Colonic mucosa (tissue), 4 donors: ENCODE results near the gene PLA2G4F. TPM values are rescaled to one million over a fixed set of nuclear protein-coding genes. Genes with fewer than 3 reads are reported as not detected.

Source experiments
- DNase-seq: peaks from one replicate; pipeline ENCODE4 v3.0.0-alpha.2; 2020
- H3K27ac ChIP-seq: fragments of 200-600 bp; one replicate; pipeline ENCODE4 v1.8.0; 2021
- H3K27me3 ChIP-seq: fragments of 200-600 bp; one replicate; pipeline ENCODE4 v1.8.0; 2021
- H3K36me3 ChIP-seq: fragments of 200-600 bp; one replicate; pipeline ENCODE4 v1.8.0; 2021
- H3K4me1 ChIP-seq: fragments of 200-600 bp; one replicate; pipeline ENCODE4 v1.8.0; 2021; ENCODE audit warnings: mild to moderate bottlenecking
- H3K4me3 ChIP-seq: fragments of 200-600 bp; one replicate; pipeline ENCODE4 v1.8.0; 2021
- H3K9ac ChIP-seq, 2 donors: one replicate each; pipeline ENCODE4 v1.7.0; 2013; ENCODE audit warnings: control low read depth in 2 of 2, low read depth in 2 of 2, low read length in 2 of 2
- H3K9me3 ChIP-seq: fragments of 200-600 bp; one replicate; pipeline ENCODE4 v1.8.0; 2021
- intact Hi-C: fragments of 100-400 bp; cut with DNase I; formaldehyde crosslinking; loops from one replicate; pipeline ENCODE4 v1.14.1; 2022
- total RNA-seq, 2 donors: library from RNA; stranded (reverse); fragmentation: NEBNext Ultra II Directional in 1 of 2; extraction: Animal tissue kit (Norgen Biotek cat#: 25700) in 1 of 2; gene quantifications; one replicate each; pipeline ENCODE4 v1.2.1, GENCODE V29; 2021
- TF ChIP-seq, protein P1 (sequence below): fragments of 200-600 bp; IDR thresholded peaks from one replicate; pipeline ENCODE4 v1.8.0; 2022; ENCODE audit warnings: antibody characterized with exemption, mild to moderate bottlenecking
- donor health status: healthy.
- donor health status: DM: no; HTN: no; CAD: no.
- donor health status: DM: no; HTN: no; CAD: no.

Gene PLA2G4F
- total RNA-seq, 2 donors from 2014 or later = 27.7 to 30.2 TPM

- H3K9ac ChIP-seq = peak overlapping the region in 1 of 2 donors; percentile 9
- no peak overlapping the region for H3K4me3 ChIP-seq
- H3K27me3 ChIP-seq = no peaks in the 10 kb centered on the region
- intact Hi-C loops = no loop called here
- TF ChIP-seq, protein P1, sequence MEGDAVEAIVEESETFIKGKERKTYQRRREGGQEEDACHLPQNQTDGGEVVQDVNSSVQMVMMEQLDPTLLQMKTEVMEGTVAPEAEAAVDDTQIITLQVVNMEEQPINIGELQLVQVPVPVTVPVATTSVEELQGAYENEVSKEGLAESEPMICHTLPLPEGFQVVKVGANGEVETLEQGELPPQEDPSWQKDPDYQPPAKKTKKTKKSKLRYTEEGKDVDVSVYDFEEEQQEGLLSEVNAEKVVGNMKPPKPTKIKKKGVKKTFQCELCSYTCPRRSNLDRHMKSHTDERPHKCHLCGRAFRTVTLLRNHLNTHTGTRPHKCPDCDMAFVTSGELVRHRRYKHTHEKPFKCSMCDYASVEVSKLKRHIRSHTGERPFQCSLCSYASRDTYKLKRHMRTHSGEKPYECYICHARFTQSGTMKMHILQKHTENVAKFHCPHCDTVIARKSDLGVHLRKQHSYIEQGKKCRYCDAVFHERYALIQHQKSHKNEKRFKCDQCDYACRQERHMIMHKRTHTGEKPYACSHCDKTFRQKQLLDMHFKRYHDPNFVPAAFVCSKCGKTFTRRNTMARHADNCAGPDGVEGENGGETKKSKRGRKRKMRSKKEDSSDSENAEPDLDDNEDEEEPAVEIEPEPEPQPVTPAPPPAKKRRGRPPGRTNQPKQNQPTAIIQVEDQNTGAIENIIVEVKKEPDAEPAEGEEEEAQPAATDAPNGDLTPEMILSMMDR = no peak
- no peaks in the 10 kb centered on the region for H3K4me1 ChIP-seq
- no peaks in the 10 kb centered on the region for H3K9me3 ChIP-seq
- no peak overlapping the region for H3K27ac ChIP-seq
- no peak for DNase-seq
- H3K36me3 ChIP-seq = no peaks in the 10 kb centered on the region
Measured at GRCh38 chr15:42151736-42152135, 4.7 kb downstream of the PLA2G4F start.

GRCh38 chr15:42151141-42151561 lies 5.3 kb downstream of the PLA2G4F start:
- H3K36me3 ChIP-seq = no peaks in the 10 kb centered on the region
- H3K4me3 ChIP-seq = no peak overlapping the region
- H3K9me3 ChIP-seq = no peaks in the 10 kb centered on the region
- no peaks in the 10 kb centered on the region for H3K27me3 ChIP-seq
- H3K4me1 ChIP-seq = no peaks in the 10 kb centered on the region
- H3K27ac ChIP-seq = no peak overlapping the region
- TF ChIP-seq, protein P1 = no peak
- no peak for DNase-seq
- intact Hi-C loops = no loop called here
- H3K9ac ChIP-seq = no peak overlapping the region

- DNase-seq = no peak
- H3K9me3 ChIP-seq = no peaks in the 10 kb centered on the region
- H3K4me1 ChIP-seq = no peaks in the 10 kb centered on the region
- no peak overlapping the region for H3K27ac ChIP-seq
- no peak overlapping the region for H3K9ac ChIP-seq
- no peaks in the 10 kb centered on the region for H3K27me3 ChIP-seq
- no peak overlapping the region for H3K4me3 ChIP-seq
- no peaks in the 10 kb centered on the region for H3K36me3 ChIP-seq
- intact Hi-C loops = no loop called here
- TF ChIP-seq, protein P1 = no peak
Measured at GRCh38 chr15:42150219-42150970, 6.0 kb downstream of the PLA2G4F start.

- Histone ChIP-seq H3K27me3 (no peaks in the 10 kb centered on the region), H3K4me3 (no peak overlapping the region), H3K4me1 (no peaks in the 10 kb centered on the region), H3K27ac (no peak overlapping the region), H3K9me3 (no peaks in the 10 kb centered on the region), H3K36me3 (no peaks in the 10 kb centered on the region), H3K9ac (no peak overlapping the region)
- TF ChIP-seq, protein P1 = no peak
- intact Hi-C loops = no loop called here
- no peak for DNase-seq
Measured at GRCh38 chr15:42149493-42150218, 6.8 kb downstream of the PLA2G4F start.

- H3K36me3 ChIP-seq = no peaks in the 10 kb centered on the region
- H3K4me3 ChIP-seq = no peak overlapping the region
- H3K27ac ChIP-seq = no peak overlapping the region
- intact Hi-C loops = no loop called here
- no peaks in the 10 kb centered on the region for H3K4me1 ChIP-seq
- TF ChIP-seq, protein P1 = no peak
- H3K9ac ChIP-seq = no peak overlapping the region
- no peak for DNase-seq
- H3K27me3 ChIP-seq = no peaks in the 10 kb centered on the region
- H3K9me3 ChIP-seq = no peaks in the 10 kb centered on the region
Measured at GRCh38 chr15:42148808-42149492, 7.5 kb downstream of the PLA2G4F start.
